ENCODE results near the gene HMGXB3.
"Not testable (repeated sequence)": the region's sequence is repeated elsewhere in the genome, so short reads cannot be mapped to it uniquely, and the experiment has no call there.

Gene HMGXB3

DNA sequence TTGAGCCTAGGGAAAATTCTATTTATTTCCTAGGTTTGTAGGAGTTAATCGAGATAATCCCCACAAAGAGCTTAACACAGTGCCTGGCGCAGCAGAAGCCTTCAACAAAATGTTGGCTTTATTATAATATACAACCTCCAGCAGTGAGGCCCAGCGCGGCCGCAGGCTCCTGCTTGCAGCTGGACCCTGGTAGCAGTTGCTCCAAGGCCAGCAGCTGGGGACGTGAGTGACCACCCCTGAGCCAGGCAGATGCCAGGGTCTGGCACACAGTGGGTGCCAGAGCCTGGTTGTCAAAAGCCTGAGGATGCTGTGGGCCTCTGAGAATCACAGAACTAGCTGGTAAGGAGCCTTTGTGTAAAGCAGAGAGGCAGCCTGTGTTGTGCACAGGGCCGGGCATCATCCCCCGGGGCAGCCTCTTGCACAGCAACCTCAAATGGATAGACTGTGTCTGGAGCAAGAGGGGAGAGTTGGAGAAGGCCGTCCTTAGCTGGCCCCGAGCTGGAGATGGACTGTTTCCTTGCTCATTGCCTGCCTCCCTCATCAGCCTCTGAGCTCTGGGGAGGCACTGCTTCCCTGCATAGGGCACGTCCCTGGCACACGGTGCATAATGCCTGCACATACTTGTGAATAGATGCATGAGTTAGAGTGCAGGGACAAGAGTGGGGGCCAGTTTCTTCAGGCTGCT lies 68.6 kb downstream of the HMGXB3 start:
- DNase-seq: no peak

DNA sequence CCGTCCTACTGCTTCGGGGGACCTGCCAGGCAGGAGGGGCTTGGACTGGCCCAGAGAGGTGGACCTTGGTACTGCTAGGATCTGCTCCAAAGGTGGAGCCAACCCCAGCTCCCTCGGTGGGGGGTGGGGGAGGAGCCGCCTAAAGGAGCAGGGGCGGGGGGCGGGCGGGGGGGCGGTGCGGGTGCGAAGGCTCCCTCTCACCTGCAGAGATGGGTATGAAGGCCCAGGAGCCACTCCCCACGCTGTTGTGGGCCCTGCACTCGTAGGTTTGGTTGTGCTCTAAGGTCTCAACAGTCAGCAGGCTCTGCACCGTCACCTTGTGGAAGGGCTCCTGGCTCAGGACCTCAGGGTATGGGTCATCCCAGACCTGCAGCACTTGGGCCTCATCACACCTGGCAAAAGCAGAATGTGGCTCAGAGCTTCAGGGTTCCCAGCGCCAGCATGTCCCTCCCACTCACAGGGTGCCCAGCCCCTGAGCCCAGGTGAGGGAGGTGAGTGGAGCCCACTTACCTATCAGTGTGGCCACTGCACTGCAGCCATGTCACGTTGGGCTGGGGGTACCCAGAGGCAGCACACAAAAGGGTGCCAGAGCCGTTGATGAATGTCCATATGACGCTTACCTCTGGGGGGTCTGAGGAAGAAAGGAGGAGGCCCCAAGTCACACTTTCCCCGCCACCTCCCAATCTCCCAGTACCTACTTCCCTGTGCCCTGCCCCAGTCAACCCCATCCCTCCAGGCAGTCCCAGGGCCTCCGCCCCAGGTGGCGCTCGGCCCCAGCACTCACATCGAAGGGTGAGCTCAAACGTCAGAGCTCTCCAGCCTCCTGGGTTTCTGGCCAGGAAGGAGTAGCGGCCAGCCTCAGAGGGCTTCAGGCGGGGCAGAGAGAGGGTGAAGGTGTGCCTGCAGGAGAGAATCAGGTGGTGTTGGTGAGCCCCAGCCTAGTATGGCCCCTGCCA lies 69.4 kb downstream of the HMGXB3 start:
- no peak for DNase-seq

GRCh38 chr5:150070821-150071220 lies 70.3 kb downstream of the HMGXB3 start:
- no peak for DNase-seq

GRCh38 chr5:150073086-150073625 lies 72.6 kb downstream of the HMGXB3 start:
- no peak for DNase-seq

GRCh38 chr5:150073677-150074076 lies 73.1 kb downstream of the HMGXB3 start:
- DNase-seq: no peak

DNA sequence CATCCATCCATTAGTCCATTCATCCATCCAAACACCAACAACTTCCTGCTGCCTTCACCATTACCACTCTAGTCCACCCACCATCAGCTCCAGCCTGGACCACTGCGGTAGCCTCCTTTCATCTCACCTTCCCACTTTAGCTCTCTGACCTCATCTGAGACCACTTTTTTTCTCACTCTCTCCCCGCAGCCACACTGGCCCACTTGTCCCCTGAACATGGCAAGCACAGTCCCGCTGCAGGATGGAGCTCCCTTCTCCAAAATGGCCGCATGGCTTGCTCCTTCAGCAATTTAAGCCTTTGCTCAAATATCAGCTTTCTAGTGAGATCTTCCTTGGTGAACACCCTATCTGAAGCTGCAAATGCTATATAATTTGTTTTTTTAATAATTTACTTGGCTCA lies 74.7 kb downstream of the HMGXB3 start:
- DNase-seq: no peak

DNA sequence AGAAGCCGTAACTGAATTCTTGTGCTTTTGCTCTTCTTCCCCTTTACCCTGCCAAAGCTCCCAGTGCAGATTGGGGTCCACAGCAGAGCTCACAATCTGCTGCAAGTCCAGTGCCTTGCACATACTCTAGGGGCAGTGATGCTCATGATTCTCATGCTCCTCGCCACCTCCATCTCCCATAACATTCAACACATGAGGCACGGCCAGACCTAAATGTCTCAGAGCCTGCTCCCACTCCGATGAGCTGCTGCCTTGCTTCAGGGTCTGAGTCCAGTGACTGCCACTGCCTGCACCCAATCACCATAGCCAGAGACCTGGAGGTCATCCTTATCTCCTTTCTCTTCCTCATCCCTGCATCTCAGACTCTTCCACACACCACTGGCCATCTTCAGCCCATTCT lies 75.3 kb downstream of the HMGXB3 start:
- no peak for DNase-seq

GRCh38 chr5:150077060-150077459 lies 76.5 kb downstream of the HMGXB3 start:
- DNase-seq: no peak

- no peak for DNase-seq
Measured at GRCh38 chr5:150077996-150078801, 77.7 kb downstream of the HMGXB3 start.

GRCh38 chr5:150078802-150079689 lies 78.5 kb downstream of the HMGXB3 start:
- no peak for DNase-seq

DNA sequence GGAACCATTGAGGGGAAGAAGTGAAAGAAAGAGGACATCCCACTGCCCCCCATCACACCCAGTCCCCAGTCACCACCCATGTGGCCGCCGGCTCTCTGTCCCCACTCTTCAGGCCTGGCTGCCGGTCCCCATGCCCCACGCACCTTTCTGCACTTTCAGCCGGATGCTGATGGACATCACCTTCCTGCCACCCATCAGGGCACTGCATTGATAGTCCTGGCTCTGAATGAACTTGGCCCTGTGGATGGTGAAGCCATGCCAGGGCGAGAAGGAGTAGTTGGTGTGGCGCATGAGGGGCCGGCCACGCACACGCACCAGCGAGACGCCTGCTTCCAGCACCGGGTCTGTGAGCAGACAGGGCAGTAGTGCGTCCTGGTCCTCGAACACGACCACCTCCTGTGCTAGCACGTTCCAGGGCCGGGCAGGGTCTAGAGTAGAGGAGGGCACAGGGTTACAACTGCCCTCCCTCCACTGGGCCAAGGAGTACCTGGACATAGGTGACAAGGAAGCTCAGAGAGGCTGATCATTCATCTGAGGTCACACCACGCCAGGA lies 79.4 kb downstream of the HMGXB3 start:
- no peak for DNase-seq

DNA sequence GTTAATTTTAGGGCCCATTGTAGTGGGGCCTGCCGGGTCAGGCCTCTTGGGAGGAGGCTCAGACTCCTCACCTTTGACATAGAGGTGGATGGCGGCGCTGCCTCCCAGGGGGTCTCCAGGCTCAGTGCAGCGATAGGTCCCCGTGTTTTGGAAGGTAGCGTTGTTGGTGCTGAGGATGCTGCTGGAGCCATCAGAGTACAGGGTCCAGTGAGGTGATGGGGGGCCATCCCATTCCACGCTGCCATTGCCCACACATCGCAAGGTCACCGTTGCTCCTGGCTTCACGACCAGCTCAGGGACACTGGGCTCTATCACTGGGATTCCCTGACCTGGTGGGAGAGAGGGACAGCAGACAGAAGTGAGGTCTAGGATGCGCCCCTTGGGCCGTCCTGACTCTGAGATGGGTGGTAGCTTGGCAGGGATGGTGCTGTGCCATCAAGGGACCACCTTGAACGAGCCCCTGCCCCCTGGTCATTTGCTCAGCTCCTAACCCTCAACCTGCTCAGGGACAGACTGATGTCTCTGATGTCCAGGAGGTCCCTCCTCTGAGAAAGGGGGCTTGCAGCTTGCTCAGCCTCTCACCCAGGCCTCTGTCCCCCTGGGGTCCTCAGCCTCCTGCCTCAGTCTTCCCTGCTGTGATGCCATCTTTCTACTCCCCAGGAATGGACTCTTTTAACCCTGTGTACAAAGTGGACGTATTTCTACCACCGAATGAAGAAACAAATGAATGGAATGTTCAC lies 80.3 kb downstream of the HMGXB3 start:
- no peak for DNase-seq

- DNase-seq: no peak
Measured at GRCh38 chr5:150081541-150082283, 81.2 kb downstream of the HMGXB3 start.

DNA sequence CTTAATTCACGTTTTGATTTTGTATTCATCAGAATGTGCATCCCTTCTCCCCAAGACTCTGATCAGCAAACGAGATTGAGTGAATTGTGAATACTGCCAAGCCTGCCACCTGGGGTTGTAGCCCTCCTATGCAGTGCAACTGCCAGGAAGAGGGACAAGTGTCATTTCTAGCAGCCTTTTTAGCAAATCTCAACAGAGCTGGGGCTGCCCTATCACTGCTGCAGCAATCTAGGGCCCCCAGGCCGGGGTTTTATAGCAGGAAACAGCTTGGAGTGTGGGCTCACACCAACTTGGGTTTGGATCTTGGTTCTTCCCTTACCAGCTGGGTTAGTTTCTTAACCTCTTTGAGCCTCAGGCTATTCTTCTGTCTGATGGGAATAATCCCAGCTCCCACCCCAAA lies 81.8 kb downstream of the HMGXB3 start:
- no peak for DNase-seq

- no peak for DNase-seq
Measured at GRCh38 chr5:150082889-150083288, 82.3 kb downstream of the HMGXB3 start.

DNA sequence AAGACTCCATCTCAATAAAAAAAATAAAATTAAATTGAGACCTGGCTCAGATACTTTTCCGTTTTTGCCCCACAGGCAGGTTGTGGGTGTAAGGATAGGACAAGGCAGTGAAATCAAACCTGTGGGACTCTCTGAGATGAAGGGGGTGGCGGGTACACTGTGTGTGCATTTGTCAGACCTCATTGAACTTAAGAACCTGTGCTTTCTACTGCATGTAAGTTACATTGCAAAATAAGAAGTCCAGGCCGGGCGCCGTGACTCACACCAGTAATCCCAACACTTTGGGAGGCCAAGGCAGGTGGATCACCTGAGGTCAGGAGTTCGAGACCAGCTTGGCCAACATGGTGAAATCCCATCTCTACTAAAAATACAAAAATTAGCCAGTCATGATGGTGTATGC lies 84.2 kb downstream of the HMGXB3 start:
- DNase-seq: not testable (repeated sequence)

- no peak for DNase-seq
Measured at GRCh38 chr5:150085191-150085912, 84.8 kb downstream of the HMGXB3 start.

- DNase-seq: no peak
Measured at GRCh38 chr5:150085950-150086715, 85.6 kb downstream of the HMGXB3 start, which contains the start of gene CSF1R. CSF1R (minus strand) TSS chr5:150086554; CDS start chr5:150086427, 127 bp downstream.

All from NCI-H2227 treated with DMSO at 0.1 percent for 48 hours (cell line).